HFFc6 (cell line): Measurements from ENCODE around the gene MRM1. TPM values are rescaled to one million over a fixed set of nuclear protein-coding genes. Genes with fewer than 3 reads are reported as not detected.

ENCODE experiments used
- DNase-seq: peaks from one replicate; pipeline ENCODE4 v3.0.0-alpha.2; 2018
- H3K27ac Mint-ChIP-seq: 2 replicates; pipeline ENCODE4 v1.8.0; 2020; ENCODE audit warnings: mild to moderate bottlenecking, mixed read lengths
- H3K27me3 Mint-ChIP-seq: 2 replicates; pipeline ENCODE4 v1.8.0; 2021; ENCODE audit warnings: mild to moderate bottlenecking, moderate library complexity, mixed read lengths; ENCODE audit not compliant: insufficient read depth
- H3K36me3 Mint-ChIP-seq: 2 replicates; pipeline ENCODE4 v1.8.0; 2021; ENCODE audit warnings: low read depth, mixed read lengths
- H3K4me1 Mint-ChIP-seq: 2 replicates; pipeline ENCODE4 v1.8.0; 2020; ENCODE audit warnings: low read depth, mixed read lengths
- H3K4me3 Mint-ChIP-seq: 2 replicates; pipeline ENCODE4 v1.8.0; 2020; ENCODE audit warnings: mild to moderate bottlenecking, moderate library complexity, mixed read lengths
- H3K9me3 Mint-ChIP-seq: 2 replicates; pipeline ENCODE4 v1.8.0; 2020; ENCODE audit warnings: mild to moderate bottlenecking, mixed read lengths
- CTCF ChIP-seq: fragments of 200-600 bp; sonication (generic); IDR thresholded peaks from 2 replicates; pipeline ENCODE4 v1.5.0; 2021; ENCODE audit warnings: antibody characterized with exemption, mild to moderate bottlenecking
- total RNA-seq, 6 experiments: library from RNA; stranded (reverse); fragmentation: NEBNext Ultra II Directional; extraction: Animal tissue kit (Norgen Biotek cat#: 25700); gene quantifications; 2 replicates in 1 of 6; 3 replicates in 5 of 6; pipeline ENCODE4 v1.2.3, GENCODE V29; 2021

MRM1 gene
- total RNA-seq, 6 experiments from 2014 or later, result 7.3 to 11.4 (median 7.9) TPM

DNA sequence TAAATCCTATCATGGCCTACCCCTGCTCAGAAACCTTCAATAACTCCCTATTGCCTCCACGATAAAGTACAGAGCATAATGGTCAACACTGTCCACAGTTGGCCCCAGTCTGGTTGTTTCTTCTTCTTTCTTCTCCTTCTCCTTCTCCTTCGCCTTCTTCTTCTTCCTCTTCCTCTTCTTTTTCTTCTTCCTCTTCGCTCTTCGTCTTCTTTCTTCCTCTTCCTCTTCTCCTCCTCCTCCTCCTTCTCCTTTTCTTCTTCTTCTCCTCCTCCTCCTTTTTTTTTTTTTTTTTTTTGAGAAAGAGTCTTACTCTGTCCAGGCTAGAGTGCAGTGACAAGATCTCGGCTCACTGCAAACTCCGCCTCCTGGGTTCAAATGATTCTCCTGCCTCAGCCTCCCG is 23.8 kb downstream of the MRM1 start:
- Mint-ChIP-seq H3K4me1 (no peaks in the 10 kb centered on the region), H3K27me3 (peaks cover 10% of the 10 kb centered on the region), H3K9me3 (no peaks in the 10 kb centered on the region), H3K27ac (no peak overlapping the region), H3K36me3 (no peaks in the 10 kb centered on the region), H3K4me3 (no peak overlapping the region)
- no peak for TF ChIP-seq CTCF
- no peak for DNase-seq

- no peak for DNase-seq
- Mint-ChIP-seq H3K9me3 (no peaks in the 10 kb centered on the region), H3K36me3 (no peaks in the 10 kb centered on the region), H3K4me1 (no peaks in the 10 kb centered on the region), H3K4me3 (no peak overlapping the region), H3K27me3 (peaks cover 23% of the 10 kb centered on the region), H3K27ac (no peak overlapping the region)
- TF ChIP-seq CTCF, result no peak
Observed at GRCh38 chr17:36627101-36627500, 25.7 kb downstream of the MRM1 start.

DNA sequence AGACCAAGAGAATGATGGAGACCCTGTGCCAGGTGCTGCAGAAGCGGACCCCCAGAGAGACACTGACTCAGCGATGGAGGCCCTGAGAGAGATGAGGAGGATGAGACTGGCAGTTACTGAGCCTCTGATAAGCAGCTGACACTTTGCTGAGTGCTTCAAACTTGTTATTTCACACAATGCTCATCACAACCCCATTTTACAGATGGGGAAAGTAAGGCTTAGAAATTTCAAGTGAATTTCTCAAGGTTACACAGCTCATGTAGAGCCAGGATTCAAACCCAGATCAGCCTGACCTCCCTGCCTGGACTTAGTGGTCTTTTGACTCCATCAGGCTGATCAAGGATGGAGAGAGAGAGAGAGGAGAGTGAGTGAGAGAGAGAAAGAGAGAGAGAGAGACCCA is 27.2 kb downstream of the MRM1 start:
- H3K4me1 Mint-ChIP-seq, result no peaks in the 10 kb centered on the region
- H3K27ac Mint-ChIP-seq, result no peak overlapping the region
- H3K27me3 Mint-ChIP-seq, result peaks cover 27% of the 10 kb centered on the region
- no peaks in the 10 kb centered on the region for H3K9me3 Mint-ChIP-seq
- no peak overlapping the region for H3K4me3 Mint-ChIP-seq
- TF ChIP-seq CTCF, result no peak
- H3K36me3 Mint-ChIP-seq, result no peaks in the 10 kb centered on the region
- no peak for DNase-seq

GRCh38 chr17:36629252-36629847 is 28.0 kb downstream of the MRM1 start:
- no peaks in the 10 kb centered on the region for H3K36me3 Mint-ChIP-seq
- H3K4me1 Mint-ChIP-seq, result no peaks in the 10 kb centered on the region

DNA sequence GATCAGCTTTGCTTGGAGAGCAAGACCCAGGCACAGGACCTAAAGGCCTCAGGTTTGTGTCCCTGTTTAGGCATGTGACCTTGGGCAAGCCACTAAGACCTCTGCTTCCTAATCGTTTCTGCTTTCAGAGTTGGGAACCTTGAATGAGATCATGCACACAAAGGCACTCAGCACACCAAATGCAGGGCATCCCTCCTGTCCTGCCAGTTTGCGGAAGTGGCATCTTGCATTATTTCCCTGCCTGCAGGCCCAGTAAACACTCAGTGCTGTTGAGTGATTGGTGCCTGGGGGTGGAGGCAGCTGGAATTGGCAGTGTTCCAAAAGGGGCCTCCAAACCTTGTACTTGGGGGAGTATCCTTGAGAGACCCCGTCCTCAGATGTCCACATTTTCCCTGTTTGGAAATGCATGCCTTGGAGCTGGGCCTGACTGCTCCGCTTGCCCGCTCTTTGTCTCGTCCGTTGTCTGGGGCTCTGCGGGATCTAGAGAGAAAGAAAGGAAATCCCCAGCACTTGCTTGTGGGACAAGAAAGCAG is 28.7 kb downstream of the MRM1 start:
- no peaks in the 10 kb centered on the region for H3K4me1 Mint-ChIP-seq
- H3K36me3 Mint-ChIP-seq, result no peaks in the 10 kb centered on the region
- no peak overlapping the region for H3K27ac Mint-ChIP-seq
- no peak for DNase-seq
- H3K4me3 Mint-ChIP-seq, result no peak overlapping the region
- H3K27me3 Mint-ChIP-seq, result peaks cover 26% of the 10 kb centered on the region
- no peak for TF ChIP-seq CTCF
- H3K9me3 Mint-ChIP-seq, result no peaks in the 10 kb centered on the region

More at GRCh38 chr17:36629252-36629847, 28.0 kb downstream of the MRM1 start:
- Mint-ChIP-seq H3K27me3 (peaks cover 27% of the 10 kb centered on the region), H3K27ac (no peak overlapping the region), H3K9me3 (no peaks in the 10 kb centered on the region), H3K4me3 (no peak overlapping the region)
- peak; percentile 58 for DNase-seq
- peak; percentile 100 for TF ChIP-seq CTCF
